GM18868 (cell line): ENCODE measurements around the gene TENT5C.

Experiments
- ATAC-seq: cut with Tn5 transposase; IDR thresholded peaks from one replicate; pipeline ENCODE4 v1.9.1; 2021; ENCODE audit warnings: mild to moderate bottlenecking, moderate library complexity; ENCODE audit not compliant: unreplicated experiment

TENT5C gene

DNA sequence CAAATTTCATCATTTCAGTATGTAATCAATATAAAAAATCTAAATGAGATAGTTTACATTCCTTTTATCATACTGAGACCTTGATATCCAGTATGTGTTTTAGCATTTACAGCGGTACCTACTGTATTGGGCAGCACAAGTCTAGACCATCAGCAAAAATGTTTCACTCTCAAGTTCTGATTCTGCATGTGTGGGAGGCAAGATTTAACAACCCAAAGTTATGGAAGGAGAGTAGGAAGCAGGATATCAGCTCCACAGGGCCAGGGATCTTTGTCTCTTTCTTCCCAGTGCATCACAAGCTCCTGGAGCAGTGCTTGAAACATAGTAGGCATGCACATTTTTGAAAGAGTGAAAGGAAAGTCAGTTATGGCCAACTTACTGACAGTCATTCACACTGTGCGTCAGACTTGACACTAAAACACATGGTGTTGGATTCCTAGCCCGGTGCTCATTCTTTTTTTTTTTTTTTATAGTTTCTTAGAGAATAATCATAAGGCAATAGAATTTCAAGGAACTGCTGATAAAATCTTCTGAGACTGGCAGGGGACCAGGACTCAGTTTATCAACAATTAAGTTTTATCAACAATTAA, 6.1 kb downstream of the TENT5C start:
- ATAC-seq = no peak

GRCh38 chr1:117612517-117613248, 6.8 kb downstream of the TENT5C start:
- no peak for ATAC-seq

DNA sequence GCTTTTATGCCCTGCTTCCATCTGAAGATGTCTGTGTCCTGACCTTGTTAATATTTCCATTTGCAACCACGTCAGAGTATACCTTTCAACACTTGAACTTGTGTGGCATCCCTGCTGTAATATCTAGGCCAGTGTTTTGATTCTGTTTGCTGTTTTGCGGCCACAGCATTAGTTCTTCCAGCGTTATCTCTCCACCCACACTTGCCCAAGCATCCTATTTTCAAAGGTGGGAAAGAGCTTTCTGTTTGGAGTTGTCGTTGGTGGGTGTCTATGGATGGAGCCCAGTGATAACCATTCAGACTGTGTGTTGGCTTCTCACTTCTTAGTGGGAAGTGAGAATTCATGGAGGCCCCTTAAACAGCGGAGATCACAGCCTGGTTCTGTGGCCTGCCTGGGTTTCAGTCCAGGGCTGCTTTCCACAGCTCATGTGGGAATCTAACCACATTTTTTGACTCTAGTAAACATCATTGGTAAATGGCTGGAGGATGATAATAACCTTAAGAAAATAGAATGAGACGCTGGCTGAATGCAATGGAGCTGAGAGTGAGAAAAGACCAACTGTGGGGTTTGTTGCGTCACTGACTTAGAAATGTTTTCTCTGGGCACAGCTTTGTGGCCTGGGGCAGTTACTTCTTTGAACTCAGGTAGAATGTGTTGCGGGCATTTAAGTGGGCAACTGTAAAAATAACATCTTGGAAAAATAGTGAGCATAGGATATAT, 7.6 kb downstream of the TENT5C start:
- ATAC-seq = no peak

DNA sequence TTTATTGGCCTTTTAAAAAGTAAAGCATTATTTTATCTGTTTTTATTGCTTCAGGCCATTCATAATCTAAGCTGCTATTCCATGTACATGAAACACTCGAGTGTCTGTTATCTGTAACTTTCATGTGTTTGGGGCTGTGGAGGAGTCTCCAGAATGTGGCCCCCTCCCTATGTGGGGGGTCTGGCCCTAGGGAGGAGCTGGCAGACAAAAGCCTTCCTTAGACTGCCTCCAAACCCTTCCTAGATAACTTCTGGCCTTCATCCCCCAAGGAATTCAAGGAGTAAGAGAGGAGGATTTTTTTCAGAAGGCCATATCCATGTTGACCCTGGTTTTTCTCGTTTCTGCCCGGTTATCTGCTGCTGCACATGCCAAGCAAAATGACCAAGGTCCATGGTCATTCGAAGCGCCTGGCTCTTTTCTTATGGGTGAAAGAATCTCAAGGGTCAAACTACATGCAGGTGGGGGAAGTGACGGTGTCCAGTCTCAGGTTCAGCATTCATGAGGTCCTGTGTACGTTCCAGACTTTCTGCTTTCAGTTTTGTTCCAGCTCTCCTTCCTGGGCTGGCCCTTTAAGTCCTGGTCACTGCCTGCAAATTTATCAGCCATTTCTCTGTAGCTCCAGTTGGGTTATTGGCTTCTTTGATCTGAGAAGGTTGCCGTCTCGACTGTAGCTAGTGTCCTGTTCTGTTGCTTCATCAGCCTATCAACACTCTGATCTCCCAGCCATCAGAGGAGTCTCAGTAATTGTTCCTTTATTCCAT, 8.3 kb downstream of the TENT5C start:
- ATAC-seq = no peak

- ATAC-seq = peak; percentile 77
Measured at GRCh38 chr1:117615474-117615873, 9.6 kb downstream of the TENT5C start.

GRCh38 chr1:117616356-117616755, 10.5 kb downstream of the TENT5C start:
- no peak for ATAC-seq

- ATAC-seq = no peak
Measured at GRCh38 chr1:117616967-117617366, 11.1 kb downstream of the TENT5C start.

- no peak for ATAC-seq
Measured at GRCh38 chr1:117618450-117619122, 12.7 kb downstream of the TENT5C start.

GRCh38 chr1:117620440-117620839, 14.6 kb downstream of the TENT5C start:
- ATAC-seq = no peak

- no peak for ATAC-seq
Measured at GRCh38 chr1:117621316-117621715, 15.5 kb downstream of the TENT5C start.

GRCh38 chr1:117622726-117623125, 16.9 kb downstream of the TENT5C start:
- no peak for ATAC-seq

GRCh38 chr1:117623141-117623540, 17.3 kb downstream of the TENT5C start:
- no peak for ATAC-seq

- no peak for ATAC-seq
Measured at GRCh38 chr1:117623698-117624097, 17.9 kb downstream of the TENT5C start.

- ATAC-seq = no peak
Measured at GRCh38 chr1:117627546-117628130, 21.8 kb downstream of the TENT5C start.

DNA sequence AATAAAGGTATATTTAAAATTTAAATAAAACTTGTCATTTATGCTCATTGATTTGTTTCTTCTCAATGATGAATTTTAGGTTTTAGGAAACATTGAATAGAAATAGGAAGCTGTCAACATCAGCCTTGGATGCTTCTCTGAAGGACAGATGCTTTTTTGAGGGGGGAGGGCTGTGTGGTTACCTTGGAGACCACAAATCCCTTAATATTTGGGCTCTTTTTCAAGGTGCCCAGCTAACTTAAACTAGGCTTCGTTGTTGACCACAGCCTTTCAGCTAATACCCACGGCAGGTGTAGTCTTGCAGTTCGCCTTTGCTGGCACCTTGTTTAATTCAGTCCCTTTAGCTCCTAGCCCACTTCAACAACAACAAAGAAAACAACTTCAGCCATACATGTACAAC, 22.5 kb downstream of the TENT5C start:
- no peak for ATAC-seq

DNA sequence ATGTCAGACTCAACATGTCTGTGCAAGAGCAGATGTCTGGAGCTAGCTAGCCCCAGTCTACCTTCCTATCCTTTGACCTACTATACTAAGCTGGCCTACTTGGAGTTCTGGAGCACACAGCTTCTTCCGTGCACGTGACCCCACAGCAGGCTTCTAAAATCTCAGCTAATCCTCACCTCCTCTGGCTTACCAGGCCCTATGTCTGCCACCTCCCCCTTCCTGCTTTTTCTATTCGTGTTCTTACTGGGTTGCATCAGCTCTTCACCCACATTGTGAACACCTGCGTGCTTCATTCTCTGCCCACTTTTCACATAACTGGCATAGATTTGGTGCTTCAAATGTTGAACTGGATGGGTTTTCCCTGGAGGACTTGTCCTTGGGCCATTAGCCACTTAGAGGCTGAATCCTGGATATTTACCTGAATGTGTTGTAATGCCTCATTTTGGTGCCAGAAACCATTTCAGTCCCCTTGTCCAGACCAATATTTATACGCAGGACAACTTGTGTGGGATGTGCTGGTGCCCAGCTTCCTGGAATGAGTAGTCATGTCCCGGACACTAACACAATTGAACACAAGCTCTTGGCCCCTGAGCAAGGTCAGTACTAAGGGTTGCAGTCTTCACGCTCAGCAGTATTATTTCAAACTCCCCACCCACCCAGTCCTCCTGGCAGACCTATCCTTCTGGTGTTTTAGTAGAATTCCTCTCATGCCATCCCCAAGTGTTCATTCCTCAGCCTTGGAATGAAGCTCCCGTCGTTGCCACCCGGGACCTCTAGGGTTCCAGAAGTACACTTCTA, 24.0 kb downstream of the TENT5C start:
- ATAC-seq = no peak

DNA sequence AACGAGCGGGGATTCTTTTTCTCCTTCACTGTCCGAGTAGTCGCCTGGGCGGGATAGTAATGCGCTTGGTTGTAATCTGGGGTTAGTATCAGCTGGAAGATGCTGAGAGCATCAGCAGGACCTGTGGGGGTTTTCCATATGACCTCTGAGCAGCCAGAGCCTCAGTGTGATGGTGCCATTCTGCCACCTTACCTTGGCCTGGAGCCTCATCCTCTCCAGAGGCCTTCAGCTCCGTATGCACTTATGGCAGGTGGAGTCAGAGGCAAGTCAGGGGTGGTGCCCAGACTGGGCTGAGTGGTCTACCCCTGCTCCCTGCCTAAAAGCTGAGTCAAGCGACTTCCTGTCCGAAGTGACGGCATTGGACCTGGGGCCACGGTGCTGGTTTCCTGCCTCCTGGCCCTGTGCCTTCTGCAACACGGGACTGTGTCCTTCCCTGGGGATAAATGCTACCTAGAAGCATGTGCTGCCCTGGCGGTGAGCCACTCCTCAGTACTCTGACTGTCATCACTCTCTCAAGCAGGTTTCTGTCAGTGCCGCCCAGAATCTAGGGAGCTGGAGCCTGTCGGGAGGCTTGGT, 24.7 kb downstream of the TENT5C start:
- no peak for ATAC-seq

GRCh38 chr1:117631359-117632160, 25.7 kb downstream of the TENT5C start:
- ATAC-seq = no peak
